NCI-H524 treated with DMSO at 0.1 percent for 48 hours (cell line): ENCODE data around the gene LYRM7.
A peak's percentile ranks its signal among the peaks of the same experiment; 100 is the strongest.
"Not testable (repeated sequence)": the region's sequence is repeated elsewhere in the genome, so short reads cannot be mapped to it uniquely, and the experiment has no call there.

Experiments
- DNase-seq: peaks from one replicate; lab custom pipeline; 2025; lab: John Stamatoyannopoulos, UW

LYRM7 gene

GRCh38 chr5:131180407-131180806 lies 9.7 kb downstream of the LYRM7 start:
- no peak for DNase-seq

DNA sequence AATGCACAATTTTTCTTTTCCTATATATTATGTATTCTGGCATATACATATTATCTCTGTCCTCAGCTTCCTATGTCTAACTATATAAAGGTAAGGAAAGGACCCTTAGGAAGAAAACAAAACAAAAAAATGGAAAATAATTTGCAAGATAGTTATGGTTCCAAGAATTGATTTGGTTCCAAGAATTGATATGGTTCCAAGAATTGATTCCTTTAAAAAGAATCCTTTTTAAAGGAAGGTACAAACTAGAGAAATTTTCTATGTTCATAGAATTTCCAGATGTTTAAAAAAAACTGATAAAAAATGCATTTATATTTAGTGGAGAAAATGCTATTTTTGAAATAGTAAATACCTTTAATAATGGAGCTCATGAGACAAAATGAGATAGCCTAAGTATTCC lies 12.1 kb downstream of the LYRM7 start:
- no peak for DNase-seq

GRCh38 chr5:131185523-131186104 lies 14.9 kb downstream of the LYRM7 start:
- DNase-seq: no peak

DNA sequence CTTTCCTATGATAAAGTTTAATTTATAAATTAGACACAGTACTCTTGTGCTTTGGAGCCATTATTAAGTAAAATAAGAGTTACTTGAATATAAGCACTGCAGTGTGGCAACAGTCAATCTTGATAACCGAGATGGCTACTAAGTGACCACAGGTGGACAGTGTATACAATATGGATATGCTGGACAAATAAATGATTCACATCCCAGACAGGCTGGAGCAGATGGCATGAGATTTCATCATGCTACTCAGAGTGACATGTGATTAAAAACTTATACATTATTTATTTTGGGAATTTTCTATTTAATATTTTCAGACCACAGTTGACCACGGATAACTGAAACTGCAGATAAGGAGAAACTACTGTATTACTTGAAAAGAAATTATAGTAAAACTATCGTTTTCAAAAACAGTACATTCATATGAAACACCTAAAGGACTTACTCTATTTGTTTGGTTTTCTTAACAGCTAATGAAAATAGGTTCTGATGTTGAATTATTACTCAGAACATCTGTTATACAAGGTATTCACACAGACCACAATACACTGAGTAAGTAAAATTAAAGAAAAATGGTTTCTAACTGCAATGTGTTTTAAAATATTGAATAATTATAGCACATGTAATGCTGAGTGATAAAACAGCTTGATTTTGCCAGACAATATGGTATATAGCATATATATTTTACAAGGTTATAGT lies 16.0 kb downstream of the LYRM7 start:
- no peak for DNase-seq

GRCh38 chr5:131193106-131193505 lies 22.4 kb downstream of the LYRM7 start:
- no peak for DNase-seq

GRCh38 chr5:131193897-131194296 lies 23.2 kb downstream of the LYRM7 start:
- not testable (repeated sequence) for DNase-seq

- no peak for DNase-seq
Observed at GRCh38 chr5:131194725-131195124, 24.0 kb downstream of the LYRM7 start.

DNA sequence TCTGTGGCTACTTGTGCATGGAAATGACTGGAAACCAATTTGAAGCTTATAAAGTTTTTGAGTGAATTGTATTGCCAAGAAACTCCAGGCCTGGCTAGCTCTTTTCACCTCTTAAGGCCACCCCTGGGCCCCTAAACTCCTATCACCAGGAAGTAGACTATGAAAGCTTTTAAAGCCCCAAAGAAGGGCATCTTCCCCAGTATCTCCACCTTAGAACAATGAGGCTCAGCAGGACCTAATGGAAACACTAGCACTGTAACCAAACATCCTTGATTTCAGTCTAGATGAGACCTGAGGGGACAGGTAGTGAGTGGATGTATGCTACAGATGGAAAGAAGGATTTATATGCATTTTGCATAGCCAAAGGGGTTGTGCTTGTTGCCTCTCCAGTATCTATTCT lies 25.0 kb downstream of the LYRM7 start:
- DNase-seq: no peak

GRCh38 chr5:131196331-131196730 lies 25.6 kb downstream of the LYRM7 start:
- no peak for DNase-seq

DNA sequence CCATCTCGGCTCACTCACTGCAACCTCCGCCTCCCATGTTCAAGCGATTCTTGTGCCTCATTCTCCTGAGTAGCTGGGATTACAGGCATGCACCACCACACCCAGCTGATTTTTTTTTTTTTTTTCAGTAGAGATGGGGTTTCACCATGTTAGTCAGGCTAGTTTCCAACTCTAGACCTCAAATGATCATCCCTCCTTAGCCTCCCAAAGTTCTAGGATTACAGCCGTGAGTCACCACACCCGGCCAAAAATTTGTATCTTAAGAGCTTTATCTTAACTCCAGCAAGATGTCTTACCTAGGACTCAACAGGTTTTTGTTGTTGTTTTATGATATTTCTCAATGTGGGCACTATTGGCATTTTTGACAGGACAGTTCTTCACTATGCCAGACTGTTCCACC lies 27.9 kb downstream of the LYRM7 start:
- DNase-seq: no peak

- no peak for DNase-seq
Observed at GRCh38 chr5:131200560-131200959, 29.8 kb downstream of the LYRM7 start.

- DNase-seq: no peak
Observed at GRCh38 chr5:131204964-131205363, 34.2 kb downstream of the LYRM7 start.

DNA sequence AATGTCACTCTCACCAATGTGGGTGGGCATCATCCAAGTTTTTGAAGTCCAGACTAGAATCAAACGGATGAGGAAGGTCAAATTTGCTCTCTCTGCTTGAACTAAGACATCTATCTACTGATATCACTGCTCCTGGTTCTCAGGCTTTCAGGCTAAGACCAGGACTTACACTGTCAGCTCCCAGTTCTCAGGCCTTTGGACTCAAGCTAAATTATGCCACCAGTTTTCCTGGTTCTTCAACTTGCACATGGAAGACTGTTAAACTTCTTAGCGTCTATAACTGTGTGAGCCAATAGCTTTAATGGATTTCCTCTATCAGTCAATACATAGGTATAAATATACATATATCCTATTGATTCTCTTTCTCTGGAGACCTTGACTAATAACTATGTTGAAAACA lies 35.3 kb downstream of the LYRM7 start:
- DNase-seq: no peak

GRCh38 chr5:131206772-131207171 lies 36.0 kb downstream of the LYRM7 start:
- no peak for DNase-seq

- no peak for DNase-seq
Observed at GRCh38 chr5:131209175-131209505, 38.4 kb downstream of the LYRM7 start.

- DNase-seq: peak; percentile 87
Observed at GRCh38 chr5:131209506-131210150, 38.9 kb downstream of the LYRM7 start.

DNA sequence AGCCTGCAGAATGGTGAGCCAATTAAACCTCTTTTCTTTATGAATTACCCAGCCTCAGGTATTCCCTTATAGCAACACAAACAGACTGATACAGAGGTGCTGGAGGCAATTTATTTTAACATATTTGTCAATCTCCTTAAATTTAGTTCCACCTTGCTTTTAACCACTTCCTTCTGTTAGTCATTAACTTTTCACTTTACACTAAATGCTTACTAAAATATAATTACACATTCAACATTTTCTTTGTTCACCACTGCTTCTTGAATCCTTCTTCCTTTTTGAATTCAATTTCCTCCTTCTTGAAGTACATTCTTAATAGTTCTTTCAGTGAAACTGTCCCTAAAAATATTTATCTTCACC lies 39.4 kb downstream of the LYRM7 start:
- no peak for DNase-seq

- DNase-seq: no peak
Observed at GRCh38 chr5:131211669-131212068, 40.9 kb downstream of the LYRM7 start.

GRCh38 chr5:131212471-131213021 lies 41.8 kb downstream of the LYRM7 start:
- DNase-seq: no peak

DNA sequence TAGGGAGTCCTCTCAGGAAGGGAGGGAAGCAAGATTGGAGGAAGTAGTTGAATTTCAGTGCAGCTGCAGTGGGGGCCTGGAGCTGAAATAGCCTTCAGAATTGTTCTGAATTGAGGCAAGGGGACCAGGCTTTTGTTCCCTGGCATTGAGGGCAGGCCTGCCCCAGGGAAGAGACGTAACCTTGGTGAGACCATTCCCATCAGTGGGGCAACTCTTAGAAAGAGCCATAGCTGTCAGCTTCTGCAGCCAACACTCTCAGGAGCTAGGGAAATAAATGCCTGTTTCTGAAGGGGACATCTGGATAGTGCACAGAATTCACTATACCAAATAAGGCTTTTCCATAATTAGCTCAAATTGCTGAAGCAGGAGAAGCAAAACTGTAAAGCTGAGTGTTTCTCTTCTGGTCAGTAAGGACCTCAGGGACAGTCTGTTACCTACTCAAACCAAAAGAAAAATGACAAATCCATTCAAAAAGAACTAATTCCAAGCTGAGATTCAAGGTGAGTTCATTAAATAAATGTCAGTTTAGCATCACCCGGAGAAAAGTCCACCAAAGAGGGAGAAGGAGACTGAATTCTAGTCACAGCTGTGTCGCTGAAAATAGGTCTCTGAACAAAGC lies 44.0 kb downstream of the LYRM7 start:
- no peak for DNase-seq

GRCh38 chr5:131217791-131218190 lies 47.0 kb downstream of the LYRM7 start:
- DNase-seq: no peak

DNA sequence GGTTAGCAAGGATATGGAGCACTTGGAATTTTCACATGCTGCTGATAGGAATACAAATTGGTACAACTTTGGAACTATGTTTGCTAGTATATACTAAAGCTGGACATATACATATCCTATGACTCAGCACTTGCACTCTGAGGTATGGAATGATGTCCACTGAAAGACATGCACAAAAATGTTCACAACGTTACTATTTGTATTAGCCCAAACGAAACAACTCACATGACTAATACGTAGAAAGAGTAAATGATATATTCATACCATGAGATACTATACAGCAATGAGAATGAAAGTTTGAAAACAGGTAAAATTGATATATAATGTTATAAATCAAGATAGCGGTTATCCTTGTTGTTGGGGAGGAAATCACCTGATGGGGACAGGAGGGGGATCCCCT lies 47.6 kb downstream of the LYRM7 start:
- DNase-seq: no peak

- DNase-seq: no peak
Observed at GRCh38 chr5:131220566-131220965, 49.8 kb downstream of the LYRM7 start.
